Measurements from ENCODE around the gene MYZAP.

Gene MYZAP

DNA sequence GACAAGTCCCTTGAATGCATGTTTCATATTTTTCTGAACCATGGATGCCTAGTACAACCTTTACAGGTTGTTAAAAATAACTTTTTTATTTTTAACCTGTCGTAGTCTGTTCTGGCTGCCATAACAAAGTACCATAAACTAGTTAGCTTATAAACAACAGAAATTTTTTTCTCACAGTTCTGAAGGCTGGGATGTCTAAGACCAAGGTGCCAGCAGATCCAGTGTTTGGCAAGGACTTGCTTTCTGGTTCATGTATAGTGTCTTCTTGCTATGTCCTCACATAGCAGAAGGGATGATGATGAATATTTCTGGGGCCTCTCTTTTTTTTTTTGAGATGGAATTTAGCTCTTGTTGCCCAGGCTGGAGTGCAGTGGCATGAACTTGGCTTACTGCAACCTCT lies 91.8 kb downstream of the MYZAP start:
- H3K4me1 ChIP-seq (ENCODE audit: control insufficient read depth in 2 of 2, insufficient read depth in 2 of 2, low read length in 2 of 2): no peaks in the 10 kb centered on the region
- H3K36me3 ChIP-seq (ENCODE audit: control insufficient read depth in 2 of 2, insufficient read depth in 2 of 2, low read length in 2 of 2): peaks cover 0 to 3% of the 10 kb centered on the region in 2 donors
- H3K4me3 ChIP-seq (ENCODE audit: low read length in 2 of 2): no peak overlapping the region
- H3K9me3 ChIP-seq (ENCODE audit: control insufficient read depth in 2 of 2, low read length in 2 of 2): no peaks in the 10 kb centered on the region
- H3K9ac ChIP-seq (ENCODE audit: low read depth in 1 of 2, low read length in 2 of 2): no peak overlapping the region
- H3K27me3 ChIP-seq (ENCODE audit: control insufficient read depth in 2 of 2, insufficient read depth in 2 of 2, low read length in 2 of 2): no peaks in the 10 kb centered on the region
- no peak overlapping the region for H3K27ac ChIP-seq (ENCODE audit: low read depth in 2 of 2, low read length in 2 of 2)

DNA sequence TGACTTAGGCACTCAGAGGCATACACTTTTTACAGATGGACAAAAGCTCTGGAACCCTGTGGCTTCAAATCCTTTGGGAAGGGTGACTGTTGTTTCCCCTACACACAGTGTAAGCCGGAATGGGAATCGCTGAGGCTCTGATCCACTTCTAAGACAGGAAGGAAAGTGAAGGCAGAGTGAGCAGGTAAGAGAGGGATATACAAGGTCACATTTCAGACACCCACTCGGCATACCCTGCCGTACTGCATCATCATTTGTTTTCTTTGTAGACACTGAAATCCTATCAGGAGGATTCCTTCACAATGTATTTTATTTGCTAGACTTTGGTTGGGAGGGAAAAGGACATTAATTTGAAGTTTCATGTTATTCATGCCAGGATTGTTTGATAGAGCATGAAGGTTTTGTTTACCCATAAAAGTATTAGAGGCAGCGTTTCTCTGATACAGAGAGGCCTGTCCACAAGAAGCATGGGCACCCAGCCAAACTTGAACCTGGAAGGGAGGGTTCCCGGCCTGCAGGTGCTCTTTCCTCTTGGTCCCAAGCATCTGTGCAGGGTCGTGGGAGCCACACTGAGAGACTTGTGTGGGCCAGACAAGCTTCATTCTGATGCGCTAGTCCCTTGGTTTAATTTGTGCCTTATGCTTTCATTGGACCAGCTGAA lies 92.9 kb downstream of the MYZAP start:
- H3K4me3 ChIP-seq (ENCODE audit: low read length in 2 of 2): no peak overlapping the region
- H3K27ac ChIP-seq (ENCODE audit: low read depth in 2 of 2, low read length in 2 of 2): no peak overlapping the region
- H3K4me1 ChIP-seq (ENCODE audit: control insufficient read depth in 2 of 2, insufficient read depth in 2 of 2, low read length in 2 of 2): no peaks in the 10 kb centered on the region
- no peak overlapping the region for H3K9ac ChIP-seq (ENCODE audit: low read depth in 1 of 2, low read length in 2 of 2)
- H3K27me3 ChIP-seq (ENCODE audit: control insufficient read depth in 2 of 2, insufficient read depth in 2 of 2, low read length in 2 of 2): no peaks in the 10 kb centered on the region
- peaks cover 0 to 3% of the 10 kb centered on the region in 2 donors for H3K36me3 ChIP-seq (ENCODE audit: control insufficient read depth in 2 of 2, insufficient read depth in 2 of 2, low read length in 2 of 2)
- no peaks in the 10 kb centered on the region for H3K9me3 ChIP-seq (ENCODE audit: control insufficient read depth in 2 of 2, low read length in 2 of 2)

DNA sequence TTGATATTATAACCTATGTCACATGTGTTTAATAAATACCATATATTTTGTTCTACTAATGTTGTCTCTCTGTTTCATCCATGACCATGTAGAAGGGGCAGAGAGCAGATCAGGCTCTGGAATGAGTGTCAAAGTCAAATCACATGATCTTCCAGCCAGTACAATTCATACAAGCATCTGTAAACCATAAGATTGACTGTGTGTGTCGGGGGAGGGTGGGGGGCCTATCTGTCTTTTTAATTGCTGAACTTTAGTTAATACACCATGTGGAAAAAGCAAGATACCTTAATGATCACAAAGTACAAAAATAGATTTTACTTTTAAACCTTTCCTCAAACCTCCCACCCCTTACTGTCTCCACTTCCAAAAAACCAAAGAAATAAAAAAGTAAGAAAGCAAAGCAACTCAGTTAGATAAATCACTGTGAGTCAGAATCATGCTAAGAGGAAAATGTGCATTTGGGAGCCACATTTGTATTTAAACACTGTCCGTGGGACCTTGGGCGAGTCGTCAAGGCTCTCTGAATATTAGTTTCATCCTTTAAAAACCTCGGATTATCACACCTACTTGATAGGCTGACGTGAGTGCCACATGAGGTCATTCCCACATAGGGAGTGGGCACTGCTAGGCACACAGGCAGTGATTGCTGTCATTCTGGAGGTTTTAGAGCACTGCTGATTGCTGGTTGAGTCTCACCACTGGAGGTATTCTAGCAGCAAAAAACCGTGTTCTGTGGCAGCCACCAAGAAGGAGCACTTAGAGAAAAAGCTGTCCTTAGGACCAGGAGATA lies 93.8 kb downstream of the MYZAP start:
- H3K27me3 ChIP-seq (ENCODE audit: control insufficient read depth in 2 of 2, insufficient read depth in 2 of 2, low read length in 2 of 2): no peaks in the 10 kb centered on the region
- H3K27ac ChIP-seq (ENCODE audit: low read depth in 2 of 2, low read length in 2 of 2): no peak overlapping the region
- no peak overlapping the region for H3K9ac ChIP-seq (ENCODE audit: low read depth in 1 of 2, low read length in 2 of 2)
- H3K4me1 ChIP-seq (ENCODE audit: control insufficient read depth in 2 of 2, insufficient read depth in 2 of 2, low read length in 2 of 2): no peaks in the 10 kb centered on the region
- H3K4me3 ChIP-seq (ENCODE audit: low read length in 2 of 2): no peak overlapping the region
- H3K9me3 ChIP-seq (ENCODE audit: control insufficient read depth in 2 of 2, low read length in 2 of 2): no peaks in the 10 kb centered on the region
- H3K36me3 ChIP-seq (ENCODE audit: control insufficient read depth in 2 of 2, insufficient read depth in 2 of 2, low read length in 2 of 2): peaks cover 0 to 3% of the 10 kb centered on the region in 2 donors

DNA sequence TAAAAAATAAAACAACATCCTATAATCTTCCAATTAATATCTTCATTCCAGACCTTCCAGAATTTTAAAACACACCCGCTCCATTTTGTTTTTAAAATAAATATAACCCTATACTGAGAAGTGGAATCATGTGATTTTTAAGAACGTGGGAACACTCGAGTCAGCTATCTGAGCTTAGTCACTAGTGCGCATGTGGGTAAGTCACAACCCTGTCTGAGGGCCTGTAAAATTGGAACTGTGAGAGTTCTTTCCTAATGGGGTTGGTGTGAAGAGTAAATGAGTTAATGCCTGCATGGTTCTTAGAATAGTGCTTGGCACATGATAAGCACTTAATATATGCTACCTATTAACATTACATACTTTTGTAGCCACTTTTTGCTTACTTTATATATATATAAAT lies 95.0 kb downstream of the MYZAP start:
- Histone ChIP-seq H3K4me3 (ENCODE audit: low read length in 2 of 2) (no peak overlapping the region), H3K4me1 (ENCODE audit: control insufficient read depth in 2 of 2, insufficient read depth in 2 of 2, low read length in 2 of 2) (no peaks in the 10 kb centered on the region), H3K27ac (ENCODE audit: low read depth in 2 of 2, low read length in 2 of 2) (no peak overlapping the region)

DNA sequence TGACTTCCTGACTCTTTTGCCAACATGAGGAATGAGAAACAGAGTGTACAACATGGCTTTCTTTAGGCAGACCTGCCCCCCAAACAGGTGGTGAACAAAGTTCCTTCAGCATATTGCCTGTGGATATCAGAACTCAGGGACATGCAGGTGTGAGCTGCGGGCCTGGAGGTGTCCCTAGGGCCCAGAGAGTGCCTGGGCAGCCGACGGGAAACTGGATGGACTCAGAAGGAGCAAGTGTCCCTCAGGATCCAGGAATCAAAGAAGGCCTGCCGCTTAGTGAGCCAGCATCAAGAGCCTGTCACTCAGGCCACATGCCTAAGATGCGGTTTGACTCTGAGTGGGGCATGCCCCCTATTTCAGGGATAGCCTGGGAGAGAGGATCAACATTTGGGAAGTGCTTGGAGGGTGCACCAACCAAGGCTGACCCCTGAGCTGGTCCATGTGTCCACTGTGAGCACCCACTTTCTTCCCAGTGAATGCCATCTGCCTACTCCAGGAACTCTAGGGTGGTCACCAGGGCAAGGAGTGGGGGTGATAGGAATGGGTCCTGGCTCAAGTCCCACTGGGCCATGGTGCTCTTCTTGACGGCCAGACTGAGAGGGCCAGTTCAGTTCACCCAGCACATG lies 98.8 kb downstream of the MYZAP start:
- Histone ChIP-seq H3K4me3 (ENCODE audit: low read length in 2 of 2) (no peak overlapping the region), H3K9me3 (ENCODE audit: control insufficient read depth in 2 of 2, low read length in 2 of 2) (no peaks in the 10 kb centered on the region), H3K27ac (ENCODE audit: low read depth in 2 of 2, low read length in 2 of 2) (no peak overlapping the region), H3K4me1 (ENCODE audit: control insufficient read depth in 2 of 2, insufficient read depth in 2 of 2, low read length in 2 of 2) (no peaks in the 10 kb centered on the region), H3K36me3 (ENCODE audit: control insufficient read depth in 2 of 2, insufficient read depth in 2 of 2, low read length in 2 of 2) (no peaks in the 10 kb centered on the region), H3K27me3 (ENCODE audit: control insufficient read depth in 2 of 2, insufficient read depth in 2 of 2, low read length in 2 of 2) (no peaks in the 10 kb centered on the region), H3K9ac (ENCODE audit: low read depth in 1 of 2, low read length in 2 of 2) (no peak overlapping the region)

More for the DNA sequence above, 95.0 kb downstream of the MYZAP start:
- Histone ChIP-seq H3K36me3 (ENCODE audit: control insufficient read depth in 2 of 2, insufficient read depth in 2 of 2, low read length in 2 of 2) (peaks cover 0 to 3% of the 10 kb centered on the region in 2 donors), H3K9ac (ENCODE audit: low read depth in 1 of 2, low read length in 2 of 2) (no peak overlapping the region), H3K27me3 (ENCODE audit: control insufficient read depth in 2 of 2, insufficient read depth in 2 of 2, low read length in 2 of 2) (no peaks in the 10 kb centered on the region), H3K9me3 (ENCODE audit: control insufficient read depth in 2 of 2, low read length in 2 of 2) (no peaks in the 10 kb centered on the region)

DNA sequence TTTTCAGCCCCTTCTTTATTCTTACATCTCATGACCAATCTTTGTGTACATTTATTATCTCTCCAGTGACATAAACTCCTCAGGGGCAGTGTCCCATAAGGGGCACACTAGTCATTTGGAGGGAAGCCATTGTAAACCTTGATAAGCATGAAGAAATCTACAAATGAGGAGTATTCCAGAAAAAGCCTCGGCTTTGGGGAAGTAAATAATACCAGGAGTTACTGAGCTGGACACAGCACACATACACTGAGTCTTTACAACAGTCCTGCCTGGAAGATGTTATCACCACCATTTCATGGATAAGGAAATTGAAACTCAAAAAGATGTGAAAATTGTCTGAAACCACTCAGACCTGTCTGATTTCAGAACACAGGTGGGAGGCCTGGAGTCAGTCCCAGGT lies 99.4 kb downstream of the MYZAP start:
- Histone ChIP-seq H3K27ac (ENCODE audit: low read depth in 2 of 2, low read length in 2 of 2) (no peak overlapping the region), H3K27me3 (ENCODE audit: control insufficient read depth in 2 of 2, insufficient read depth in 2 of 2, low read length in 2 of 2) (no peaks in the 10 kb centered on the region), H3K4me3 (ENCODE audit: low read length in 2 of 2) (no peak overlapping the region), H3K4me1 (ENCODE audit: control insufficient read depth in 2 of 2, insufficient read depth in 2 of 2, low read length in 2 of 2) (no peaks in the 10 kb centered on the region), H3K36me3 (ENCODE audit: control insufficient read depth in 2 of 2, insufficient read depth in 2 of 2, low read length in 2 of 2) (no peaks in the 10 kb centered on the region), H3K9ac (ENCODE audit: low read depth in 1 of 2, low read length in 2 of 2) (no peak overlapping the region), H3K9me3 (ENCODE audit: control insufficient read depth in 2 of 2, low read length in 2 of 2) (no peaks in the 10 kb centered on the region)

DNA sequence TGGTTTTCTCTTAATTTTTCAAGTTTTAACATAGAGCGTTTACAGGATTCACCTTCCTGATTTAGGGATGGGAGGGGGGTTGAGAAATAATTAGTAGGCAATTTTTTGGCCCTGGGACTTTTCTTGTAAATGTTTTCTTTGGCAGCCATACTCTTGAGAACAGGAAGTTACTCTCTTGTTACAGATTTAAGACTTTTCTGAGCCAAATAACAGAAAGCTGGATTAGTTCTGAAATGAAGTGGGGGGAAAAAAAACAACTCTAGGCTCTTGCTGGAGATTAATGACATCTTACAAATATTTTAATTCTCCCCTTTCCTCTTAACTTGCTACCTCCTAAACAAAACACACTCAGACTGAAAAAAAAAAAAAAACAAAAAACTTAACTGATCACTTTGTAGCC lies 101.0 kb downstream of the MYZAP start:
- Histone ChIP-seq H3K27me3 (ENCODE audit: control insufficient read depth in 2 of 2, insufficient read depth in 2 of 2, low read length in 2 of 2) (no peaks in the 10 kb centered on the region), H3K27ac (ENCODE audit: low read depth in 2 of 2, low read length in 2 of 2) (no peak overlapping the region), H3K4me3 (ENCODE audit: low read length in 2 of 2) (no peak overlapping the region), H3K4me1 (ENCODE audit: control insufficient read depth in 2 of 2, insufficient read depth in 2 of 2, low read length in 2 of 2) (no peaks in the 10 kb centered on the region), H3K9ac (ENCODE audit: low read depth in 1 of 2, low read length in 2 of 2) (no peak overlapping the region), H3K9me3 (ENCODE audit: control insufficient read depth in 2 of 2, low read length in 2 of 2) (no peaks in the 10 kb centered on the region), H3K36me3 (ENCODE audit: control insufficient read depth in 2 of 2, insufficient read depth in 2 of 2, low read length in 2 of 2) (no peaks in the 10 kb centered on the region)

DNA sequence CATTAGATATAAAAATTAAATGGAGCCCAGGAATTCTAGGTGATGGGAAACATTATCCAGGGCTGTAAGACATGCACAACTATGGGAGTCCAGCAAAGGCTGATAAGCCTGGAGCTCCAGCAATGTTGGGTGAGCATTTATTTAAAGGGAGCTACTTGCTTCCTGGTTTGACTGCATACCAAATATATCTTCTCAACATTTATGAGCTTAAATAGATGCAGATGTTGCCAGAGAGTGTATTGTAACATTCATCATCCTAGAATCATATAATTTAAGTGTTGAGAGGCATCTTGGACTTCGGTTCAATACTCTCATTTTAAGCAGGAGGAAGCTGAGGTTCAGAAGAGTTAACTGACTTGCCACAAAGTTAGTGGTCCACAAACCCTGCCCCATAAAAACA lies 102.6 kb downstream of the MYZAP start:
- Histone ChIP-seq H3K36me3 (ENCODE audit: control insufficient read depth in 2 of 2, insufficient read depth in 2 of 2, low read length in 2 of 2) (no peaks in the 10 kb centered on the region), H3K27ac (ENCODE audit: low read depth in 2 of 2, low read length in 2 of 2) (no peak overlapping the region), H3K4me3 (ENCODE audit: low read length in 2 of 2) (no peak overlapping the region), H3K27me3 (ENCODE audit: control insufficient read depth in 2 of 2, insufficient read depth in 2 of 2, low read length in 2 of 2) (no peaks in the 10 kb centered on the region), H3K4me1 (ENCODE audit: control insufficient read depth in 2 of 2, insufficient read depth in 2 of 2, low read length in 2 of 2) (no peaks in the 10 kb centered on the region), H3K9ac (ENCODE audit: low read depth in 1 of 2, low read length in 2 of 2) (no peak overlapping the region), H3K9me3 (ENCODE audit: control insufficient read depth in 2 of 2, low read length in 2 of 2) (no peaks in the 10 kb centered on the region)

DNA sequence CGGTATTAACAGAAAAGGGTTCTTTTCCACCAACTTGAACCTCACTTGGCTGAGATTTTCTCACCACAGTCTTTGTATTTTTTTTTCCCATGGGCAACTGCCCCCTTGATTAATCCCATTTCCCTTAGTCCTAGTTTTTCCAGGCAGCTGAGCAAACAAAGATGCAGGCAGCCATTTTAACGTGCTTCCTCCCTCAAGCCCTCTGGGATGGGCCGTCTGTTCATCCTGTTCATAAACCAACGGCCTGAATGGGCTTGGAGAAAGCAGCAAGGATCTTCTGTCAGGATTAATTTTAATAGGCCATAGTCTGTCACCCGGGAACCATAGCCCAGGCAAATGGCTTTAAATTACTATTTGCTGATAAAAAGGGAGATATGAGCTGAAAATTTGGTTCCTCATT lies 104.4 kb downstream of the MYZAP start:
- Histone ChIP-seq H3K36me3 (ENCODE audit: control insufficient read depth in 2 of 2, insufficient read depth in 2 of 2, low read length in 2 of 2) (no peaks in the 10 kb centered on the region), H3K27ac (ENCODE audit: low read depth in 2 of 2, low read length in 2 of 2) (no peak overlapping the region)

DNA sequence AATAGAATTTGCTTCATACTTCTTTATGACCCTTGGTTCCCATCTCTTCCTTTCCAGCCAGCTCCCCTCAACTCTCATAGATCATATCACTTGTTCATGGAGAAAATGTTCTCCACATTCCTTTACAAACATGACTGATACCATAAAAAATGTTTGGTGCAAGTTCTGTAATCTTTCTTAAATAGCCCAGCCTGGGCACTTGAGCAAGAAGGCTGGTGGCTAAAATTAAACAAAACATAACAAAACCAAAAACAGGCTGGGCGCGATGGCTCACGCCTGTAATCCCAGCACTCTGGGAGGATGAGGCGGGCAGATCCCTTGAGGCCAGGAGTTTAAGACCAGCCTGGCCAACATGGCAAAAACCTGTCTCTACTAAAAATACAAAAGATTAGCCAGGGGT lies 105.9 kb downstream of the MYZAP start:
- Histone ChIP-seq H3K36me3 (ENCODE audit: control insufficient read depth in 2 of 2, insufficient read depth in 2 of 2, low read length in 2 of 2) (no peaks in the 10 kb centered on the region), H3K9ac (ENCODE audit: low read depth in 1 of 2, low read length in 2 of 2) (no peak overlapping the region), H3K27me3 (ENCODE audit: control insufficient read depth in 2 of 2, insufficient read depth in 2 of 2, low read length in 2 of 2) (no peaks in the 10 kb centered on the region), H3K4me3 (ENCODE audit: low read length in 2 of 2) (no peak overlapping the region), H3K27ac (ENCODE audit: low read depth in 2 of 2, low read length in 2 of 2) (no peak overlapping the region), H3K4me1 (ENCODE audit: control insufficient read depth in 2 of 2, insufficient read depth in 2 of 2, low read length in 2 of 2) (no peaks in the 10 kb centered on the region), H3K9me3 (ENCODE audit: control insufficient read depth in 2 of 2, low read length in 2 of 2) (no peaks in the 10 kb centered on the region)

More for the DNA sequence above, 104.4 kb downstream of the MYZAP start:
- H3K9ac ChIP-seq (ENCODE audit: low read depth in 1 of 2, low read length in 2 of 2): no peak overlapping the region
- H3K27me3 ChIP-seq (ENCODE audit: control insufficient read depth in 2 of 2, insufficient read depth in 2 of 2, low read length in 2 of 2): no peaks in the 10 kb centered on the region
- H3K4me1 ChIP-seq (ENCODE audit: control insufficient read depth in 2 of 2, insufficient read depth in 2 of 2, low read length in 2 of 2): no peaks in the 10 kb centered on the region
- H3K9me3 ChIP-seq (ENCODE audit: control insufficient read depth in 2 of 2, low read length in 2 of 2): no peaks in the 10 kb centered on the region
- no peak overlapping the region for H3K4me3 ChIP-seq (ENCODE audit: low read length in 2 of 2)

Measured in mucosa of rectum (tissue), 2 donors.